ENCODE results near the gene KCTD4.

- TF ChIP-seq CTCF (IDR thresholded peaks at IDR 0.05) (no peak), POLR2A (IDR thresholded peaks at IDR 0.05) (no peak)
Observed at GRCh38 chr13:45222919-45223318, 22.1 kb upstream of the KCTD4 start.
